GM21423 (cell line): Measurements from ENCODE around the gene FTCD.

Experiments used
- ATAC-seq: cut with Tn5 transposase; IDR thresholded peaks from one replicate; pipeline ENCODE4 v1.9.1; 2021; ENCODE audit warnings: mild to moderate bottlenecking, moderate library complexity; ENCODE audit not compliant: unreplicated experiment

Gene FTCD

DNA sequence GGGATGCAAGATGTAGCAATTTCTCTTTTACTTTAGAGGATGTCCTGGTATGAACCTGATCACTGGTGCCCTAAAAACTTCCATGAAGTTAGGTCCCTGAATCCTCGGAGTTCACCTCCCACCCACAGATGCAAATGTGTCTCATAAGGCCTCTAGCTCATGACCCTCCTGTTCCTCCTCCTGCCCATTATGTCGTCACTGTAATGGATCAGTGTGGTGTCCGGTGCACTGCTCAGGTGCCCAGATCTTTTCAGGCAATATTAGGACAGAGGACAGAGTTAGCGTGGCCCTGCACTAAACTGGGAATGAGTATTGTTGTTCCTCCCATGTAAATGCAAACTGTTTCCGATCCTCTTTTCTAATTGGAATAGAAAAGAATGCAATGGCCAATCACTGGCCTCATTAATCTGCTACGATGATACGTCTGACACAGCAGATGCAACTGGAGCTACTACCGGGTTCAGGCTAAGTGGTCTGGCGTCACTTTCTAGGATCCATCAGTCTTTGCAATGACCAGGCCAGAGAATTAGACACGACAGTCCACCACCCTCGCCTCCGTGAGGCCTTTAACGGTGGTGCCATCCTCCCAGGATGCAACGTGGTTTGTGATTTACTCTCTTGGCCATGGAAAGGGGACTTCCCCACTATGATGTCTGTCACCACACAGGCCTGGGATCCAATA is 60.8 kb downstream of the FTCD start:
- ATAC-seq, result no peak

DNA sequence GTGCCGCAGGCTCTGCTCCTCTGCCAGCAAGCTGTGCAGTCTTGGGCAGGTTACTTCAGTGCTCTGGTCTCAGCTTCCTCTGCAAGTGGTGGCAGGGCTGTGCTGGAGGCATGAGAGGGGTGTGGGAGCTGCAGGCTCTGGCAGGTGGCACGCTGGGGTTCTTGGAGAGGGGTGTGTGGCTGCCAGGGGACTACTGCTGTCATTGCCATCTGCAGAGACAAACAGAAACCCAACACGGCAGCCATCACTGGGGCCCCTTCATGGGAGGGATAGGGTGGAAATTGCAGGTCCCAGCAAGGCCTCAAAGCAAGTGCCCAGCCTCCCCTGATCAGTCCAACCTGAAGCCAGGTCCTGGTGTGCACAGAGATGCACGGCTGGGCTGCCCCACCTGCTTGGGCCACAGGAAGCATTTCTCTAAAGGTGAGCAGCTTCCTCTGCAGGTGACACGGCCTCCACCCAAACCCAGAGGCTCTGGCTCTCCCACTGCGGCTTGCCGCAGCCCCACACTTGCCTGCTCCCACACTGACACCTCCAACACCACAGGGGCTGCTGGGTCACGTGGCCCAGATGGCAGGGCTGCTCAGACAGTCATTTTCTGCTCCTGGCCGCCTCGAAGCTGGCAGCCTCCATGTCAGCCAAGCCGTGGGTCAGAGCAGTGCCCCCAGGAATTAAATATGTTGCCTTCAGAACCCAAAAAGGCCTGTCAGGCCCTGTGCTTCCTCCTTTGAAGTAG is 61.5 kb downstream of the FTCD start:
- ATAC-seq, result no peak

DNA sequence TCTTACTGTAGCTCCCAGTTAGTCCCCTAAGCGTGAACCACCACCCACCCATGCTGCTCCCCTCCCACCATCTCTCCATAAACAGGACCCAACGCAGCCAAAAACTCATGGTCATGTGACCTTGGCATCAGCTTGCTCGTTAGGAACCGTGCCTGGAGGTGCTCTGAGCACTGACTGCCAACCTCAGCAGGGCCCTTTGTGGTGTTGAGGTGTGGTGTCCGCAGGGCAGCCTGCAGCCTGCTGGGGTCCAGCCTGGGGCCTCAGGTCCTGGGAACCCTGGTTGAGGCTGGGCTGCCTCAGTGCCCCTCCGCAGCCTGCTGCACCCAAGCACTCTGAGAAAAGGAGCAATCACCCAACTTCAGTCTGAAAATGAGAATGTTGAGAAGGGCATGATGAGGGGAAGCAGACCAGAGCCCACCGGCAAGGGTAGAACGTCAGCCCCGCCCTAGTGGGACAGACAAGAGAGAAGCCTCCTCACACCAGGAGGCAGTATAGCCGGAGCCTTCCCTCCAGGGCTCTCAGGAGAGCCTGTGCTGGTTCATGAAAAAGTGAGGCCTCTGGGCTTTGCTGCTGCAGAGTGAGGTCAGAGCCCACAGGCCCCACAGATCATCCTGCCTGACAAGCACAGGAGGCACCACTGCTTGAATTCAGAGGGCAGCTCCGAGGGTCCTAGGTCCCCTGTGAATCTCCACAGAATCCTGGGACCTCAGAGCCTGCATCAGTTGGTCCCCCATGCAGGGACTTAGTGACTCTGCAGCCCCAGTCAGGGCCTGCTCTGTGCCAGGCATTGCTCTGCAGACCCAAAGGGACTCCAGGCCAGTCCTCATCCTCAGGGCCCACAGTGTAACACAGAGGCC is 62.3 kb downstream of the FTCD start:
- ATAC-seq, result no peak

DNA sequence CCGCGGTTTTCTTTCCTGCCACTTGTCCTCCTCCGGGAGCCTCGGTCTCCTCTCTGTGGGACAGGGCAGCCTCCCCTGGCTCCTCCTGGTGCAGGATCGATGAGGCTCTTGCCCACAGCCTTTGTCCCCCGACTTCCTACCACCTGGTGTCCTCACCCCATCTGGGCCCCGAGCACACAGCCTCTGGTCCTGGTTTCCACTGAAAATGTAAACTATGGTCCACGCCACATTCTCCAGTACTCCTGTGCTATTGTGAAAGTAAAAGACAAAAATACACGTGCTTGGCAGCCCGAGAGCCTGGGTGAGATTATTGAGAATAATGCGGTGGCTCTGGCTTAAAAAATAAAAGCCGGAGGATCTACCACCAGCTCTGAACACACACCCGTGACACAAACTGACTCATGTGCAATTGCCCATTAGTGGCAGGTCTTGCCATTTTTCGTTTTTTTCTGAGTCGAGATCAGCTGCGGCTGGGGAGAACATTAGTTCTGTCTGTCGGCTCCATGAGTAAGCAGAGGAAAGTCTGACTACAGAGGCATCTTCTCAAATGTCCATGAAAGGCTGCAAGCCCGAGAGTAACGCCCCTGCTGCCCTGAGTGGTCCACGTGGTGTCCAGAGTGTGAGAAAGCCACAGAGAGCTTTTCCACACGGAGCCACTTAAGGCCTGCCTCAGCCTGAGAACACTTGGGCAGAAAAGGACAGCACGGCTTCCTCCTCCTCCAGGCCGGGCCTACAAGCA is 63.2 kb downstream of the FTCD start:
- no peak for ATAC-seq

DNA sequence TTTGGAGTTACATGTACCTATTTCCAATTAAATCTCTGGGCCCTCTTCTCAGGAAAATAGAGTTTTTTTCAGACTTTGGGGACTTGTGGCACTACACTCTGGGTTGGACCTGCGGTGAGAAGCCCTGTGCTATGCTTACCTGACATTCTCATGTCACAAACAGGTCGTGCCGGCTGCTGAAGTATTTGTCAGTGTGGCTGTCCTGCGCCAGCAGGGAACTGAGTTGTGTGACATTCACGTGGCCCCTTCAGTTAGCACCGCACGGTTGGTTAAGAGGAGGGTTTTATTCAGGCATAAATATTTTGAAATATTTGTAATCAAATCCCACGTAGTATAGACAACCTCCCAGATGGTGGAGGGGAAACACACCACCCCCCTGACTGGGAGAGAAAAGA is 63.8 kb downstream of the FTCD start:
- no peak for ATAC-seq

DNA sequence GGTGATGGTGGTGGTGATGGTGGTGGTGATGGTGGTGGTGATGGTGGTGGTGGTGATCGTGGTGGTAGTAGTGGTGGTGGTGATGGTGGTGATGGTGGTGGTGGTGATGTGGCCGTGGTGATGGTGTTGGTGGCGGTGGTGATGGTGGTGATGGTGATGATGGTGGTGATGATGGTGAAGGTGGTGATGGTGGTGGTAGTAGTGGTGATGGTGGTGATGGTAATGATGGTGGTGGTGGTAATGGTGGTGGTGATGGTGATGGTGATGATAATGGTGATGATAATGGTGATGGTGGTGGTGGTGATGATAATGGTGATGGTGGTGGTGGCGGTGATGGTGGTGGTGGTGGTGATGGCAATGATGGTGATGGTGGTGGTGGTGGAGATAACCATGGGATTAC is 64.3 kb downstream of the FTCD start:
- no peak for ATAC-seq

DNA sequence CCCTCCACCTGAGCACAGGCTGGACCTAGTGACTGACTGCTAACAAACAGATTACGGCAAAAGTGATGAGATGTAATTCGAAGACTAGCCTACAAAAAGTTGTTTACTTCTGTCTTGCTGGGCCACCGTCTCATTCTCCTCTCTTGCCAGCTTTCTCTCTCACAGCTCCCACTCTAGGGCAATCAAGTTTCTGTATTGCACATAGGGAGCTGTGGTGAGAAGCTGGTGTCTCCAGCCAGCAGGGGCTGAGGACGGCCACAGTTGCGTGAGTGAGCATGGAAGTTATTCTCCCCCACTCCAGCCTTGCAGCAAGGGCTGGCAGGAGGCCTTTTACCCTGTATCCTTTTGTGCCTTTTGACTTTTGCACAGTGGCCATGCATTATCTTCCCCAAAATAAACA is 66.1 kb downstream of the FTCD start:
- no peak for ATAC-seq

DNA sequence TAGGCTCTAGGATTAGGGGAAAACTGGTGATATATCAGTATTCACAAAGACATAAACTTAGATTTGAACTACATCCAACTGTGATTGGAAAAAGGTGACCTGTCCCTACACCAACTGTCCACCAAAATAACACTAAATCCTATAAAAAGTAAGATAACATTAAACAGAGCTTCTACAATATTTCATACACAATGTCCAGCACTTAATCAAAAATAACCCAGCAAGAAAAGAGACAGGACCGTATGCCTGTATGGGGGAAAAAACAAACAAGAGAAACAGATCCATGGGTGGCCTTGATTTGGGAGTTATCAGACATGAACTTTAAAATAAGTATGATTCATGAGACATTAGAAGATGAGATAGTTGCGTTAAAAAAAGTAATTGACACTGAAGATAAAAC is 67.2 kb downstream of the FTCD start:
- no peak for ATAC-seq

DNA sequence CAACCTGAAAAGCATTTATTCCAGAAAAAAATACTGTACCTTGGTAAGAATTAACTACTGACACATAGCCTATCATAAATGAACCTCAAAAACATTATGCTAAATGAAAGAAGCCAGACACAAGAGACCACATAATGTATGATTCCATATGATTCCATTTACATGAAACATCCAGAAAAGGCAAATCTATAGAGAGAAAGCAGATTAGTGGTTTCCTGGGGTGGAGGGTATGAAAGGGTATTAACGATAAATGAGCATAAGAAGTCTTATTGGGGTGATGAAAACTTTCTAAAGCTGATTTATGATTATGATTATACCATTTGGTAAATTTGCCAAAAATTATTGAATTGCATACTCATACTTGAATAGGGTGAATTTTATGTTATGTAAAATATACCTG is 67.7 kb downstream of the FTCD start:
- ATAC-seq, result no peak
